Non-pigmented ciliary epithelial cell (primary cell): ENCODE measurements around the gene ST3GAL2.
"Not testable (repeated sequence)": the region's sequence is repeated elsewhere in the genome, so short reads cannot be mapped to it uniquely, and the experiment has no call there.

ENCODE experiments used
- DNase-seq: peaks from one replicate; pipeline ENCODE4 v3.0.0-alpha.2; 2010; ENCODE audit warnings: low read depth

Gene ST3GAL2

GRCh38 chr16:70332728-70333127 is 106.2 kb downstream of the ST3GAL2 start:
- not testable (repeated sequence) for DNase-seq

GRCh38 chr16:70331588-70332358 is 107.1 kb downstream of the ST3GAL2 start:
- no peak for DNase-seq

GRCh38 chr16:70331091-70331490 is 107.8 kb downstream of the ST3GAL2 start:
- no peak for DNase-seq
